ENCODE results near the gene TSPAN31. TPM values are rescaled to one million over a fixed set of nuclear protein-coding genes. Genes with fewer than 3 reads are reported as not detected.

Gene TSPAN31
- total and polyA plus RNA-seq, 9 of the 15 experiments (the other 6 are each of a cell fraction or from before 2014, with no cell fraction given): 11.3 to 26.4 (median 14.3) TPM

- TF ChIP-seq PRMT5 (CRISPR knock-in tag; IDR thresholded peaks at IDR 0.05) (no peak), PTRF (tag; IDR thresholded peaks at IDR 0.05) (no peak), ZBTB49 (CRISPR knock-in tag; IDR thresholded peaks at IDR 0.05; ENCODE audit: borderline replicate concordance) (no peak), ETV1 (tag; conservative IDR thresholded peaks at IDR 0.05; ENCODE audit: low read depth) (no peak)
Measured at GRCh38 chr12:57730336-57731067, 14.3 kb upstream of the TSPAN31 start (continued).

- no peak overlapping the region for H3K4me3 ChIP-seq
- H2AFZ ChIP-seq (ENCODE audit: low read depth, low read length): no peak overlapping the region
- ATAC-seq: no peak
- no peak overlapping the region for H3K27ac ChIP-seq (ENCODE audit: extremely low read depth, low read depth, low read length)
- TF ChIP-seq GABPB1 (CRISPR knock-in tag; IDR thresholded peaks at IDR 0.05): no peak
- no peak for TF ChIP-seq TEAD2 (tag; IDR thresholded peaks at IDR 0.05)
- TF ChIP-seq HSF4 (CRISPR knock-in tag; IDR thresholded peaks at IDR 0.05; ENCODE audit: borderline replicate concordance): no peak
- TF ChIP-seq ZNF695 (CRISPR knock-in tag; IDR thresholded peaks at IDR 0.05): no peak
- no peaks in the 10 kb centered on the region; the same call in 1 of the 2 replicates for H4K20me1 ChIP-seq (replicated peaks; ENCODE audit: control insufficient read depth, insufficient read depth, low read length)
- H3K79me2 ChIP-seq (ENCODE audit: control insufficient read depth, insufficient read depth, low read length): no peaks in the 10 kb centered on the region
- 2% methylated on average over 19 of the region's 19 CpGs for WGBS (ENCODE audit: insufficient coverage, low coverage, missing lambda C conversion rate)
- in situ Hi-C loops (cut with MboI) (loop anchor here (5.0 kb wide), 1 partner anchor 104 kb away; no protein-coding TSS in a partner anchor), intact Hi-C loops (cut with micrococcal nuclease) (no loop called here)
- ChIA-PET POLR2A (interaction anchor here (0.6 to 1.5 kb wide), 4 partner anchors 10 to 213 kb away, joined by 3 to 6 read pairs (median 4); no protein-coding TSS in a partner anchor), CTCF (ENCODE audit: low intra/inter-chr PET ratio) (interaction anchor here (1.8 kb wide), 1 partner anchor 148 kb away, joined by 4 read pairs; no protein-coding TSS in a partner anchor)
- FAIRE-seq: no peak
- H3K4me2 ChIP-seq (ENCODE audit: insufficient read depth, low read length): no peak overlapping the region
- H3K4me1 ChIP-seq (replicated peaks in 1 of 2; ENCODE audit: control insufficient read depth in 2 of 2, insufficient read depth in 2 of 2, low read length in 2 of 2): peaks cover 6 to 19% of the 10 kb centered on the region in 2 experiments; a peak in 4 of 5 replicates
- H3K27me3 ChIP-seq (ENCODE audit: control insufficient read depth in 2 of 2, insufficient read depth in 2 of 2, low read length in 2 of 2): peaks cover 35 to 55% of the 10 kb centered on the region in 2 experiments
- no TSS peak for BruUV-seq (replicated peaks)
- peaks cover 4% of the 10 kb centered on the region for H3K9me1 ChIP-seq (ENCODE audit: control insufficient read depth, insufficient read depth, low read length)
- H3K36me3 ChIP-seq (ENCODE audit: control insufficient read depth, insufficient read depth, low read length): no peaks in the 10 kb centered on the region
- no peak overlapping the region for H3K9ac ChIP-seq (ENCODE audit: insufficient read depth in 1 of 2, low read depth in 2 of 2, low read length in 2 of 2)
- no peaks in the 10 kb centered on the region; the same call in 1 of the 2 replicates for H3K9me3 ChIP-seq (replicated peaks; ENCODE audit: control insufficient read depth, insufficient read depth, low read depth, low read length)
- DNase-seq (ENCODE audit: extremely low read depth in 1 of 4, low spot score in 3 of 4): no peak
Measured at GRCh38 chr12:57731411-57732080, 13.3 kb upstream of the TSPAN31 start.

Measured in K562 (cell line).